HG03280 (cell line): ENCODE data around the gene MBOAT1.
"Not testable (repeated sequence)": the region's sequence is repeated elsewhere in the genome, so short reads cannot be mapped to it uniquely, and the experiment has no call there.

Experiments
- ATAC-seq: cut with Tn5 transposase; IDR thresholded peaks from one replicate; pipeline ENCODE4 v1.9.1; 2021; ENCODE audit warnings: mild to moderate bottlenecking, moderate library complexity; ENCODE audit not compliant: unreplicated experiment

MBOAT1 gene

GRCh38 chr6:20212392-20213111 lies at the start of gene MBOAT1:
TSS of gene MBOAT1 (minus strand) at chr6:20212469. CDS start at chr6:20212234, 235 bp downstream.
- ATAC-seq = peak; percentile 73

- ATAC-seq = no peak
Measured at GRCh38 chr6:20261685-20262084, 49.4 kb upstream of the MBOAT1 start.

GRCh38 chr6:20260360-20260759 lies 48.1 kb upstream of the MBOAT1 start:
- no peak for ATAC-seq

GRCh38 chr6:20259316-20260049 lies 47.2 kb upstream of the MBOAT1 start:
- no peak for ATAC-seq

- no peak for ATAC-seq
Measured at GRCh38 chr6:20255428-20255827, 43.2 kb upstream of the MBOAT1 start.

GRCh38 chr6:20254295-20254694 lies 42.0 kb upstream of the MBOAT1 start:
- no peak for ATAC-seq

GRCh38 chr6:20253021-20253420 lies 40.8 kb upstream of the MBOAT1 start:
- ATAC-seq = no peak

GRCh38 chr6:20252311-20252710 lies 40.0 kb upstream of the MBOAT1 start:
- ATAC-seq = no peak

GRCh38 chr6:20251525-20251924 lies 39.3 kb upstream of the MBOAT1 start:
- ATAC-seq = no peak

GRCh38 chr6:20246125-20246524 lies 33.9 kb upstream of the MBOAT1 start:
- ATAC-seq = no peak

GRCh38 chr6:20244807-20245681 lies 32.8 kb upstream of the MBOAT1 start:
- ATAC-seq = not testable (repeated sequence)

GRCh38 chr6:20243288-20243687 lies 31.0 kb upstream of the MBOAT1 start:
- no peak for ATAC-seq

GRCh38 chr6:20242397-20242796 lies 30.1 kb upstream of the MBOAT1 start:
- no peak for ATAC-seq

- ATAC-seq = no peak
Measured at GRCh38 chr6:20241102-20241501, 28.8 kb upstream of the MBOAT1 start.

GRCh38 chr6:20238688-20239587 lies 26.7 kb upstream of the MBOAT1 start:
- ATAC-seq = no peak

GRCh38 chr6:20237677-20238460 lies 25.6 kb upstream of the MBOAT1 start:
- no peak for ATAC-seq

GRCh38 chr6:20236909-20237600 lies 24.8 kb upstream of the MBOAT1 start:
- ATAC-seq = no peak

GRCh38 chr6:20236344-20236743 lies 24.1 kb upstream of the MBOAT1 start:
- ATAC-seq = no peak

- ATAC-seq = no peak
Measured at GRCh38 chr6:20235041-20235440, 22.8 kb upstream of the MBOAT1 start.
